HG02571 (cell line): ENCODE data around the gene TP53BP2.
"Not testable (repeated sequence)": the region's sequence is repeated elsewhere in the genome, so short reads cannot be mapped to it uniquely, and the experiment has no call there.

ENCODE experiments used
- ATAC-seq: cut with Tn5 transposase; IDR thresholded peaks from one replicate; pipeline ENCODE4 v1.9.1; 2021; ENCODE audit warnings: mild to moderate bottlenecking, moderate library complexity; ENCODE audit not compliant: unreplicated experiment

The TP53BP2 gene

GRCh38 chr1:223853275-223853674, 7.5 kb upstream of the TP53BP2 start:
- no peak for ATAC-seq

- no peak for ATAC-seq
Observed at GRCh38 chr1:223852337-223852736, 6.6 kb upstream of the TP53BP2 start.

GRCh38 chr1:223849352-223850254, 3.9 kb upstream of the TP53BP2 start:
- ATAC-seq = no peak

- ATAC-seq = no peak
Observed at GRCh38 chr1:223848536-223848935, 2.8 kb upstream of the TP53BP2 start.

GRCh38 chr1:223847781-223848345, 2.1 kb upstream of the TP53BP2 start:
- no peak for ATAC-seq

- ATAC-seq = peak; percentile 31
Observed at GRCh38 chr1:223845037-223845809, 524 bp downstream of the TP53BP2 start.

GRCh38 chr1:223844787-223845036, 1.0 kb downstream of the TP53BP2 start:
- ATAC-seq = no peak

- ATAC-seq = no peak
Observed at GRCh38 chr1:223843934-223844786, 1.6 kb downstream of the TP53BP2 start.

- no peak for ATAC-seq
Observed at GRCh38 chr1:223842784-223843183, 3.0 kb downstream of the TP53BP2 start.

GRCh38 chr1:223841977-223842623, 3.6 kb downstream of the TP53BP2 start:
- ATAC-seq = not testable (repeated sequence)

- ATAC-seq = no peak
Observed at GRCh38 chr1:223840254-223840653, 5.5 kb downstream of the TP53BP2 start.

- ATAC-seq = no peak
Observed at GRCh38 chr1:223838125-223838854, 7.5 kb downstream of the TP53BP2 start.

- no peak for ATAC-seq
Observed at GRCh38 chr1:223837687-223838086, 8.1 kb downstream of the TP53BP2 start.

GRCh38 chr1:223837206-223837605, 8.5 kb downstream of the TP53BP2 start:
- no peak for ATAC-seq

- no peak for ATAC-seq
Observed at GRCh38 chr1:223836586-223836985, 9.2 kb downstream of the TP53BP2 start.

GRCh38 chr1:223835754-223836153, 10.0 kb downstream of the TP53BP2 start:
- no peak for ATAC-seq

- no peak for ATAC-seq
Observed at GRCh38 chr1:223834660-223835263, 11.0 kb downstream of the TP53BP2 start.

- no peak for ATAC-seq
Observed at GRCh38 chr1:223833948-223834347, 11.8 kb downstream of the TP53BP2 start.

GRCh38 chr1:223832637-223832943, 13.2 kb downstream of the TP53BP2 start:
- no peak for ATAC-seq
